ENCODE measurements around the gene LIFR. TPM values are rescaled to one million over a fixed set of nuclear protein-coding genes. Genes with fewer than 3 reads are reported as not detected.

The LIFR gene
- total RNA-seq, 1 experiment from 2014 or later: 7.8 TPM

DNA sequence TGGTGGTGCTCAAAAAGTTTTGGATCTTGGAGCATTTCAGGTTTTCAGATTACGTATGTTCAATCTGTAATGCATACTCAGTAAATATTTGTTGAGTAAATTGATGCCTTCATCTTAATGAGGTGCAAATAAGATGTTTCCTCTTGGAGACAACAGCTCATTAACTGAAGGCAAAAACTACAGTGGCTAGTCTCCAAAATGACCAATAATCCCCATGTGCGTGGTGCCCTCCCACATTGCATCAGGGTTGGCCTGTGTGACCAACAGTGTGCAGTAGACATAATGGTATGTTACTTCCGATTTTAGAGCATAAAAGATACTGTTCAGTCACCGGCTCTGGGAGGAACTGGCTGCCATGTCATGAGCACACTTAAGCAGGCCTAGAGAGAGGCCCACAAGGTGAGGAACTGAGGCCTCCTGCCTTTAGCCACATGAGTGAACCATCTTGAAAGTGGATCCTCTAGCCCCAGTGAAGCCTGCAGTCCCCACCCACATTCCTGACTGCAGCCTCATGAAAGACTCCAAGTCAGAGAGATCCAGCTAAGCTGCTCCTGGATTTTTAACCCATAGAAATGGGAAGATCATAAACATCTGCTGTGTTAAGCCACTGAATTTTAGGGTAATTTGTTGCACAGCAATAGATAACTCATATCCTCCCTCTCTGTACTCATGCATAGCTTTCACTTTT lies 55.7 kb downstream of the LIFR start:
- 0 out of 7 replicates have a peak overlapping the region, but pooled peaks of 1 of the 3 experiments have one; percentile 39 for H3K27ac Mint-ChIP-seq
- TF ChIP-seq, protein P1, sequence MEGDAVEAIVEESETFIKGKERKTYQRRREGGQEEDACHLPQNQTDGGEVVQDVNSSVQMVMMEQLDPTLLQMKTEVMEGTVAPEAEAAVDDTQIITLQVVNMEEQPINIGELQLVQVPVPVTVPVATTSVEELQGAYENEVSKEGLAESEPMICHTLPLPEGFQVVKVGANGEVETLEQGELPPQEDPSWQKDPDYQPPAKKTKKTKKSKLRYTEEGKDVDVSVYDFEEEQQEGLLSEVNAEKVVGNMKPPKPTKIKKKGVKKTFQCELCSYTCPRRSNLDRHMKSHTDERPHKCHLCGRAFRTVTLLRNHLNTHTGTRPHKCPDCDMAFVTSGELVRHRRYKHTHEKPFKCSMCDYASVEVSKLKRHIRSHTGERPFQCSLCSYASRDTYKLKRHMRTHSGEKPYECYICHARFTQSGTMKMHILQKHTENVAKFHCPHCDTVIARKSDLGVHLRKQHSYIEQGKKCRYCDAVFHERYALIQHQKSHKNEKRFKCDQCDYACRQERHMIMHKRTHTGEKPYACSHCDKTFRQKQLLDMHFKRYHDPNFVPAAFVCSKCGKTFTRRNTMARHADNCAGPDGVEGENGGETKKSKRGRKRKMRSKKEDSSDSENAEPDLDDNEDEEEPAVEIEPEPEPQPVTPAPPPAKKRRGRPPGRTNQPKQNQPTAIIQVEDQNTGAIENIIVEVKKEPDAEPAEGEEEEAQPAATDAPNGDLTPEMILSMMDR (conservative IDR thresholded peaks at IDR 0.05): no peak
- no peak overlapping the region for H2BK20ac ChIP-seq (ENCODE audit: low read depth, low read length, poor library complexity, severe bottlenecking)
- no peak overlapping the region for H3K9ac ChIP-seq (ENCODE audit: extremely low read depth, insufficient read length, low read length)
- H4K91ac ChIP-seq (ENCODE audit: insufficient read length, low read depth, low read length): no peak overlapping the region
- no peak overlapping the region for H3K27ac ChIP-seq (ENCODE audit: insufficient read length, low read depth, low read length)
- H3K79me2 ChIP-seq (ENCODE audit: insufficient read depth, low read length): no peaks in the 10 kb centered on the region
- no peak overlapping the region for H4K5ac ChIP-seq (ENCODE audit: insufficient read length, low read depth, low read length)
- no peak overlapping the region for H2AFZ ChIP-seq (ENCODE audit: low read length)
- no peak overlapping the region for H2BK12ac ChIP-seq (ENCODE audit: insufficient read length, low read depth, low read length)
- no peaks in the 10 kb centered on the region for H3K9me3 ChIP-seq (ENCODE audit: control insufficient read depth, low read depth, low read length)
- H2BK5ac ChIP-seq (ENCODE audit: insufficient read length, low read length): no peak overlapping the region
- H4K8ac ChIP-seq (replicated peaks; ENCODE audit: insufficient read length, low read depth, low read length): no peak overlapping the region
- H3K23ac ChIP-seq (ENCODE audit: insufficient read length, low read depth, low read length): no peak overlapping the region
- no peak overlapping the region for H3K4me2 ChIP-seq (ENCODE audit: insufficient read depth, insufficient read length, low read length)
- no peaks in the 10 kb centered on the region for H4K20me1 ChIP-seq (ENCODE audit: control insufficient read depth, insufficient read depth, insufficient read length)
- no peak overlapping the region for H2BK15ac ChIP-seq (ENCODE audit: low read depth, low read length)
- no peak overlapping the region for H2AK5ac ChIP-seq (ENCODE audit: insufficient read length, low read length)
- H3K14ac ChIP-seq (ENCODE audit: insufficient read depth, low read length): no peak overlapping the region
- H2BK120ac ChIP-seq (ENCODE audit: low read depth, low read length, poor library complexity, severe bottlenecking): no peak overlapping the region
- no CpG with 5 or more reads among the region's 4 CpGs for WGBS (ENCODE audit: extremely low coverage, insufficient read length, low lambda C conversion rate)
- H3K4me3 Mint-ChIP-seq: no peak overlapping the region
- H3K4ac ChIP-seq (ENCODE audit: low read depth, low read length): no peak overlapping the region
- H3K79me1 ChIP-seq (ENCODE audit: insufficient read depth, low read depth, low read length, poor library complexity, severe bottlenecking): no peaks in the 10 kb centered on the region
- DNase-seq: no peak
- H3K4me1 Mint-ChIP-seq: peaks cover 2 to 5% of the 10 kb centered on the region in 2 experiments; a peak in 1 of 4 replicates
- no peaks in the 10 kb centered on the region; the same call in 1 of the 2 replicates for H3K4me1 ChIP-seq (ENCODE audit: insufficient read depth, low read length)
- no peaks in the 10 kb centered on the region for H3K27me3 Mint-ChIP-seq (ENCODE audit: low read depth)
- H3T11ph ChIP-seq (ENCODE audit: low read length): no peak overlapping the region
- H3K36me3 Mint-ChIP-seq (ENCODE audit: insufficient read depth in 1 of 3, low read depth in 3 of 3): no peaks in the 10 kb centered on the region
- H3K18ac ChIP-seq (ENCODE audit: insufficient read length, low read depth, low read length): no peak overlapping the region
- H3K9me3 Mint-ChIP-seq: no peaks in the 10 kb centered on the region
- H3K23me2 ChIP-seq (ENCODE audit: insufficient read length, low read depth, low read length, poor library complexity, severe bottlenecking): no peaks in the 10 kb centered on the region
- H3K56ac ChIP-seq (ENCODE audit: insufficient read length, low read depth, low read length): no peak overlapping the region
- no peaks in the 10 kb centered on the region for H3K27me3 ChIP-seq (ENCODE audit: insufficient read depth, low read length)

All from H9 (cell line).